Right lobe of liver (tissue), 4 donors: ENCODE data around the gene PEPD.

Source experiments
- POLR2A ChIP-seq: fragments of 450-650 bp; IDR thresholded peaks from one replicate; pipeline ENCODE4 v1.6.1; 2017; ENCODE audit warnings: antibody characterized with exemption, mild to moderate bottlenecking
- TF ChIP-seq, protein P1 (sequence below), 4 donors: fragments of 200-600 bp in 3 of 4; fragments of 450-650 bp in 1 of 4; IDR thresholded peaks; one replicate each; pipeline versions ENCODE4 v1.5.1 to v1.8.0; 2016 to 2022; ENCODE audit warnings: antibody characterized with exemption in 4 of 4, mild to moderate bottlenecking in 2 of 4
- donor health status: DM: no; HTN: no; CAD: no.
- donor health status: DM: no; HTN: no; CAD: no.
- donor health status: DM: no; HTN: yes; CAD: no.

DNA sequence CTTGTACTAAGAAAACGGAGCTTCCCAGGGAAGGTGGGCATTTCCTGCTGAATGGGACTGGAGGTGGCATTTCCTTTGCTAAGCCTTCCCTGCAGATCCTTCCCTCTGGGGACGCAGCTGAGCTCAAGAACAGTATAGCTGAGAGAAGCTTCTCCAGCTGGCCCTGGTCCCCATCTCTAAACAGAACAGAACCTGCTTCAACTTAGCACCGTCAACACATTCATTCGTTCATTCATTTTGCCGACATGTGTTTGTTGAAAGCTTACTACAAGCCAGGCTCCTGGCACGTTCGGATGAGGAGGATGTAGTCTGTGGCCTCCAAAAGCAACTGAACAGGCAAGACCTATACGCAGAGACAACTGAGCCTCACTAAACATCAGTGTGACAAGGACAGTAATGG is 36.6 kb upstream of the PEPD start:
- TF ChIP-seq POLR2A, result no peak
- TF ChIP-seq, protein P1, sequence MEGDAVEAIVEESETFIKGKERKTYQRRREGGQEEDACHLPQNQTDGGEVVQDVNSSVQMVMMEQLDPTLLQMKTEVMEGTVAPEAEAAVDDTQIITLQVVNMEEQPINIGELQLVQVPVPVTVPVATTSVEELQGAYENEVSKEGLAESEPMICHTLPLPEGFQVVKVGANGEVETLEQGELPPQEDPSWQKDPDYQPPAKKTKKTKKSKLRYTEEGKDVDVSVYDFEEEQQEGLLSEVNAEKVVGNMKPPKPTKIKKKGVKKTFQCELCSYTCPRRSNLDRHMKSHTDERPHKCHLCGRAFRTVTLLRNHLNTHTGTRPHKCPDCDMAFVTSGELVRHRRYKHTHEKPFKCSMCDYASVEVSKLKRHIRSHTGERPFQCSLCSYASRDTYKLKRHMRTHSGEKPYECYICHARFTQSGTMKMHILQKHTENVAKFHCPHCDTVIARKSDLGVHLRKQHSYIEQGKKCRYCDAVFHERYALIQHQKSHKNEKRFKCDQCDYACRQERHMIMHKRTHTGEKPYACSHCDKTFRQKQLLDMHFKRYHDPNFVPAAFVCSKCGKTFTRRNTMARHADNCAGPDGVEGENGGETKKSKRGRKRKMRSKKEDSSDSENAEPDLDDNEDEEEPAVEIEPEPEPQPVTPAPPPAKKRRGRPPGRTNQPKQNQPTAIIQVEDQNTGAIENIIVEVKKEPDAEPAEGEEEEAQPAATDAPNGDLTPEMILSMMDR (IDR thresholded peaks at IDR 0.05), result no peak
